ENCODE data around the gene FAM222B. TPM values are rescaled to one million over a fixed set of nuclear protein-coding genes. Genes with fewer than 3 reads are reported as not detected.
A peak's percentile ranks its signal among the peaks of the same experiment; 100 is the strongest.
"Not testable (repeated sequence)": the region's sequence is repeated elsewhere in the genome, so short reads cannot be mapped to it uniquely, and the experiment has no call there.

The FAM222B gene
- total RNA-seq, 1 donor from 2014 or later, result 3.2 TPM

DNA sequence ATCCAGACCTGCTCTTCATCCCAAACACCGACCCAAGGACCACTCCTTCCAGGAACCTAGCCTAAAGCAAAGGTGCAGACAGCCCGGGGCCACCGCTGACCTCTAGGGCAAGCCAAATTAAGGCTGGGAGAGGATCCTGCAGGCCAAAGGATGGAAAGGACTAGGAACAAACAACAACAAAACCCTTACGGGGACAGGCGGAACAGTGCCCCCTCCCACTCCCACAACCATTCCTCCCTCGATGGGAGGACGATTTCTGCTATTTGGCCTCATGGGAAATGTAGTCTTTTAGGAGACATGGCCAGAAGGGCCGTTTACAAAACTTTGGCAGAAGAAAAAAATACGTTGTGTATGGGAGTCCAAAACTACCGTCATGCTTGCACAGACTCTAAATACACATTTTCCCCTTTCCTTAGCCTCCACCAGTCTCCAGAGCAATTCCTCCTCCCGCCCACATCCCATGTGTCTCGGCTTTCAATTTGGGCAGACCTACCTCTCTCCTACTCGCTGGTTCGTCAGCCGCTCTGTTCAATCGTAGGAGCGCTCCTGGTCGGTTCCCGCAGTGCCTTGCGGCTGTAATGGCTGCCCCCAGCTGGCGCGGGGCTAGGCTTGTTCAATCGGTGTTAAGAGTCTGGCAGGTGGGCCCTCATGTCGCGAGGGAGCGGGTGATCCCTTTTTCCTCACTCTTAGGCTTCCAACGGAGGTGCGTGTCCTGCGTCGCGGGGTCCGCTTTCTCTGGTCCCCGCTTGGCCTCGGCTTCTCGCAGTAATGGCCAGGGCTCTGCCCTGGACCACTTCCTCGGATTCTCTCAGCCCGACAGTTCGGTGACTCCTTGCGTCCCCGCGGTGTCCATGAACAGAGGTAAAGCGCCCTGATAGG, 12.1 kb upstream of the FAM222B start, which contains the start of gene ERAL1:
Gene ERAL1 (plus strand): TSS at position 560 of the 879 bp plus-strand sequence. CDS start 19 bp downstream, at position 579.
- DNase-seq (ENCODE audit: low read depth) (peak; percentile 84), FAIRE-seq (no peak)
- Histone ChIP-seq H3K36me3 (ENCODE audit: control insufficient read depth, insufficient read depth, low read length) (peaks cover 13% of the 10 kb centered on the region), H3K27me3 (ENCODE audit: control insufficient read depth, insufficient read depth, low read length) (no peaks in the 10 kb centered on the region), H3K4me3 (ENCODE audit: low read depth, low read length) (peak within 1 kb of the TSS; percentile 65)
- TF ChIP-seq, protein P1, sequence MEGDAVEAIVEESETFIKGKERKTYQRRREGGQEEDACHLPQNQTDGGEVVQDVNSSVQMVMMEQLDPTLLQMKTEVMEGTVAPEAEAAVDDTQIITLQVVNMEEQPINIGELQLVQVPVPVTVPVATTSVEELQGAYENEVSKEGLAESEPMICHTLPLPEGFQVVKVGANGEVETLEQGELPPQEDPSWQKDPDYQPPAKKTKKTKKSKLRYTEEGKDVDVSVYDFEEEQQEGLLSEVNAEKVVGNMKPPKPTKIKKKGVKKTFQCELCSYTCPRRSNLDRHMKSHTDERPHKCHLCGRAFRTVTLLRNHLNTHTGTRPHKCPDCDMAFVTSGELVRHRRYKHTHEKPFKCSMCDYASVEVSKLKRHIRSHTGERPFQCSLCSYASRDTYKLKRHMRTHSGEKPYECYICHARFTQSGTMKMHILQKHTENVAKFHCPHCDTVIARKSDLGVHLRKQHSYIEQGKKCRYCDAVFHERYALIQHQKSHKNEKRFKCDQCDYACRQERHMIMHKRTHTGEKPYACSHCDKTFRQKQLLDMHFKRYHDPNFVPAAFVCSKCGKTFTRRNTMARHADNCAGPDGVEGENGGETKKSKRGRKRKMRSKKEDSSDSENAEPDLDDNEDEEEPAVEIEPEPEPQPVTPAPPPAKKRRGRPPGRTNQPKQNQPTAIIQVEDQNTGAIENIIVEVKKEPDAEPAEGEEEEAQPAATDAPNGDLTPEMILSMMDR (IDR thresholded peaks at IDR 0.05; ENCODE audit: insufficient read depth, low read length, severe bottlenecking), result peak; percentile 13

DNA sequence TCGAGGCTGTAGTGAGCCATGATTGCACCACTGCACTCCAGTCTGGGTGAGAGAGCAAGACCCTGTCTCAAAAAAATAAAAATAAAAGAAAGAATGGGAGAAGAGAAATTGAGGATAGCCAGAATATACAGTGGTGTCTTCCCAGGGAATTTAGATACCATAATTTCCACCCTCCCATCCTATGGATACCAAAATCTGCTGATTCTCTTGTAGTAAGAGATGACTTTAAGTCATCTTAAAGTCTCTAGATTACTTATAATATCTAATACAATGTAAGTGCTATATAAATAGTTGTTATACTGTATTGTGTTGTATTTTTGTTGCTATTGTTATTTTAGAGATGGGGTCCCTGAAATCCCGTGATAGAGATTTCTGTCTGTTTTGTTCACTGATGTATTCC, 10.7 kb upstream of the FAM222B start:
- peaks cover 6% of the 10 kb centered on the region for H3K36me3 ChIP-seq (ENCODE audit: control insufficient read depth, insufficient read depth, low read length)
- FAIRE-seq (no peak), DNase-seq (ENCODE audit: low read depth) (no peak)
- H3K27me3 ChIP-seq (ENCODE audit: control insufficient read depth, insufficient read depth, low read length), result no peaks in the 10 kb centered on the region
- TF ChIP-seq, protein P1 (IDR thresholded peaks at IDR 0.05; ENCODE audit: insufficient read depth, low read length, severe bottlenecking), result no peak
- no peak overlapping the region for H3K4me3 ChIP-seq (ENCODE audit: low read depth, low read length)

DNA sequence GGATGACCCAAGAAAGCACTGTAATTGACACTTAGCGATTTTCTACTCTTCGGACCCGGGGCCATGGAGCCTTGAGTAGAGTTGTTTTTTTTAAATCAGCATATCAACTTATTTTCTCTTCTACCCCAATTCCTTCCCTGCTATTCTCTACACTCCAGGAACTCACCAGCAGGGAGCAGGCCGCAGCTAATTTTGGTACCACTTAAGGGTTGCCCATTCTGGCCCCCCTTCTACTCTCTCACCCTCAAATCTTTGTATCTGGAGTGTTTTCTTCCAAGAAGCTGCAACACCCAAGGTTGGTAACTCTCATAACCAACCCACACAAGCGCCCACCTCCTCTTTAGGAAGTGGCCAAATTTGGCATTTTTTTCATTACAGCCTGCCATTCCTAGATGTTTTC, 6.7 kb upstream of the FAM222B start:
- TF ChIP-seq, protein P1 (IDR thresholded peaks at IDR 0.05; ENCODE audit: insufficient read depth, low read length, severe bottlenecking), result peak; percentile 11
- no peak for FAIRE-seq

DNA sequence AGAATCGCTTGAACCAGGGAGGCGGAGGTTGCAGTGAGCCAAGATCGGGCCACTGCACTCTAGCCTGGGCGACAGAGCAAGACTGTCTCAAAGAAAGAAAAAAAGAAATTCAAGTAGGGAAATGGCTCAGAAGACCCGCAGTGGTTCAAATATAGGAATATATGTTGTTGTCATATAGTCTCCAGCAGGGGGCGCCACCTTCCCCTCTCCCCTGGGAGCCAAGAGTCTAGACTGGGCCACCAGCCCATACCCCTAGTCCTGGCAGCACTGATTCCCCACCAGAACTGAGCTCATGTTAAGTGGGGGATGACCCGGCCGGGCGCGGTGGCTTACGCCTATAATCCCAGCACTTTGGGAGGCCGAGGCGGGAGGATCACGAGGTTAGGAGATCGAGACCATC, 6.1 kb upstream of the FAM222B start:
- not testable (repeated sequence) for H3K27me3 ChIP-seq (ENCODE audit: control insufficient read depth, insufficient read depth, low read length); H3K36me3 ChIP-seq (ENCODE audit: control insufficient read depth, insufficient read depth, low read length); DNase-seq (ENCODE audit: low read depth); FAIRE-seq; H3K4me3 ChIP-seq (ENCODE audit: low read depth, low read length)
- TF ChIP-seq, protein P1 (IDR thresholded peaks at IDR 0.05; ENCODE audit: insufficient read depth, low read length, severe bottlenecking), result peak; percentile 37

More for the DNA sequence above, 6.7 kb upstream of the FAM222B start:
- H3K36me3 ChIP-seq (ENCODE audit: control insufficient read depth, insufficient read depth, low read length), result no peaks in the 10 kb centered on the region
- H3K27me3 ChIP-seq (ENCODE audit: control insufficient read depth, insufficient read depth, low read length), result no peaks in the 10 kb centered on the region
- no peak overlapping the region for H3K4me3 ChIP-seq (ENCODE audit: low read depth, low read length)
- no peak for DNase-seq (ENCODE audit: low read depth)

DNA sequence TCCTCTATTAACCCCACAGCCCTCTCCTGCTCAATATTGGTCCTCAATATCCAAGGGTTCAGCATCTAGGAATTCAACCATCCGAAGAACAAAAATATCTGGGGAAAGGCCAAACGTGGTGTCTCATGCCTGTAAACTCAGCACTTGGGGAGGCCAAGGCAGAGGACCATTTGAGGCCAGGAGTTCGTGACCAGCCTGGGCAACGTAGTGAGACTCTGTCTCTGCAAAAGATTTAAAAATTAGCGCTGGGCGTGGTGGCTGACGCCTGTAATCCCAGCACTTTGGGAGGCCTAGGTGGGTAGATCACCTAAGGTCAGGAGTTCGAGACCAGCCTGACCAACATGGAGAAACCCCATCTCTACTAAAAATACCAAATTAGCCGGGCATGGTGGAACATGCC, 4.1 kb upstream of the FAM222B start:
- not testable (repeated sequence) for DNase-seq (ENCODE audit: low read depth); H3K27me3 ChIP-seq (ENCODE audit: control insufficient read depth, insufficient read depth, low read length); H3K36me3 ChIP-seq (ENCODE audit: control insufficient read depth, insufficient read depth, low read length); FAIRE-seq; H3K4me3 ChIP-seq (ENCODE audit: low read depth, low read length)

DNA sequence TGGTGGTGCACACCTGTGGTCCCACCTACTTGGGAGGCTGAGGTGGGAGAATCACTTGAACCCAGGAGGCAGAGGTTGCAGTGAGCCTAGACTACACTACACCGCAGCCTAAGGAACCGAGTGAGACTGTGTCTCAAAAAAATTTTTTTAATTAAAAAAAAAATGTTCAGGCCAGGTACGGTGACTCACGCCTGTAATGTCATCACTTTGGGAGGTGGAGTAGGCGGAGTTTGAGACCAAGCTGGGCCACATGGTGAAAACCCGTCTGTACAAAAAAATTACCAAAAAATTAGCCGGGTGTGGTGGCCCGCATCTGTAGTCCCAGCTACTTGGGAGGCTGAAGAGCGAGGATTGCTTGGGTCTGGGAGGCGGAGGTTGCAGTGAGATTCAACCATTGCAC, 3.6 kb upstream of the FAM222B start:
- DNase-seq (ENCODE audit: low read depth) (peak; percentile 44), FAIRE-seq (no peak)
- Histone ChIP-seq H3K27me3 (ENCODE audit: control insufficient read depth, insufficient read depth, low read length) (no peaks in the 10 kb centered on the region), H3K4me3 (ENCODE audit: low read depth, low read length) (no peak overlapping the region), H3K36me3 (ENCODE audit: control insufficient read depth, insufficient read depth, low read length) (no peaks in the 10 kb centered on the region)
- TF ChIP-seq, protein P1 (IDR thresholded peaks at IDR 0.05; ENCODE audit: insufficient read depth, low read length, severe bottlenecking), result no peak
